Measurements from ENCODE around the gene ZFP36L1.

GRCh38 chr14:68780358-68781160 is 12.3 kb downstream of the ZFP36L1 start:
- TF ChIP-seq CREB1 (IDR thresholded peaks at IDR 0.05; ENCODE audit: low read depth): no peak
- TF ChIP-seq NFIC (IDR thresholded peaks at IDR 0.05): no peak
- TF ChIP-seq YY1 (IDR thresholded peaks at IDR 0.05; ENCODE audit: low read depth): no peak
- TF ChIP-seq CEBPB (IDR thresholded peaks at IDR 0.05): no peak
- TF ChIP-seq MAX (IDR thresholded peaks at IDR 0.05): no peak

Measured in Ishikawa (cell line).